Measurements from ENCODE around the gene FRAS1. TPM values are rescaled to one million over a fixed set of nuclear protein-coding genes. Genes with fewer than 3 reads are reported as not detected.

FRAS1 gene
- total RNA-seq, 1 donor from 2014 or later = 24.6 TPM

DNA sequence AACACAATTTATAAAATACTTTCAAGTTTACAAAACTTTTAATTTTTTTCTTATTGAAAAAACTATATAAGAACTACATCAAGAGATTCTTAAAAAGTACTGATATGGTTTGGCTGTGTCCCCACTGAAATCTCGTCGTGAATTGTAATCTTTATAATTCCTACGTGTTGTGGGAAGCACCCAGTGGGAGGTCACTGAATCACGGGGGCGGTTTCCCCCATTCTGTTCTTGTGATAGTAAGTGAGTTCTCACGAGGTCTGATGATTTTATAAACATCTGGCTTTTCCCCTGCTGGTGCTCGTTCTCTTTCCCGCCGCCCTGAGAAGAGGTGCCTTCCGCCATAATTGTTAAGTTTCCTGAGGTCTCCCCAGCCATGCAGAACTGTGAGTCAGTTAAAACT lies 88.5 kb downstream of the FRAS1 start:
- H3K27ac ChIP-seq (ENCODE audit: low read depth, low read length) = no peak overlapping the region
- no peak overlapping the region for H3K4me2 ChIP-seq (ENCODE audit: low read length)
- Mint-ChIP-seq H3K36me3 (ENCODE audit: low read depth, unreplicated experiment) (no peaks in the 10 kb centered on the region), H3K4me1 (ENCODE audit: low read depth, unreplicated experiment) (peaks cover 7% of the 10 kb centered on the region), H3K27me3 (ENCODE audit: low read depth, unreplicated experiment) (no peaks in the 10 kb centered on the region), H3K4me3 (ENCODE audit: unreplicated experiment) (no peak overlapping the region), H3K9me3 (ENCODE audit: unreplicated experiment) (peaks cover 3% of the 10 kb centered on the region), H3K27ac (ENCODE audit: unreplicated experiment) (no peak overlapping the region)
- DNase-seq (ENCODE audit: low read depth) (no peak), FAIRE-seq (no peak)
- no peaks in the 10 kb centered on the region for H3K79me2 ChIP-seq (ENCODE audit: insufficient read depth, low read length)
- no peaks in the 10 kb centered on the region for H3K36me3 ChIP-seq (ENCODE audit: insufficient read depth, low read length)
- H3K9me3 ChIP-seq (ENCODE audit: insufficient read depth, low read depth, low read length) = no peaks in the 10 kb centered on the region
- H3K4me3 ChIP-seq (ENCODE audit: insufficient read depth, low read depth, low read length) = no peak overlapping the region
- TF ChIP-seq EZH2 (IDR thresholded peaks at IDR 0.05; ENCODE audit: insufficient read depth, low read length) = no peak
- TF ChIP-seq, protein P1, sequence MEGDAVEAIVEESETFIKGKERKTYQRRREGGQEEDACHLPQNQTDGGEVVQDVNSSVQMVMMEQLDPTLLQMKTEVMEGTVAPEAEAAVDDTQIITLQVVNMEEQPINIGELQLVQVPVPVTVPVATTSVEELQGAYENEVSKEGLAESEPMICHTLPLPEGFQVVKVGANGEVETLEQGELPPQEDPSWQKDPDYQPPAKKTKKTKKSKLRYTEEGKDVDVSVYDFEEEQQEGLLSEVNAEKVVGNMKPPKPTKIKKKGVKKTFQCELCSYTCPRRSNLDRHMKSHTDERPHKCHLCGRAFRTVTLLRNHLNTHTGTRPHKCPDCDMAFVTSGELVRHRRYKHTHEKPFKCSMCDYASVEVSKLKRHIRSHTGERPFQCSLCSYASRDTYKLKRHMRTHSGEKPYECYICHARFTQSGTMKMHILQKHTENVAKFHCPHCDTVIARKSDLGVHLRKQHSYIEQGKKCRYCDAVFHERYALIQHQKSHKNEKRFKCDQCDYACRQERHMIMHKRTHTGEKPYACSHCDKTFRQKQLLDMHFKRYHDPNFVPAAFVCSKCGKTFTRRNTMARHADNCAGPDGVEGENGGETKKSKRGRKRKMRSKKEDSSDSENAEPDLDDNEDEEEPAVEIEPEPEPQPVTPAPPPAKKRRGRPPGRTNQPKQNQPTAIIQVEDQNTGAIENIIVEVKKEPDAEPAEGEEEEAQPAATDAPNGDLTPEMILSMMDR (IDR thresholded peaks at IDR 0.05; ENCODE audit: insufficient read depth, low read depth, low read length) = no peak
- no peaks in the 10 kb centered on the region for H3K4me1 ChIP-seq (ENCODE audit: insufficient read depth, low read length)
- no peak overlapping the region for H3K9ac ChIP-seq (ENCODE audit: low read length)
- no peaks in the 10 kb centered on the region for H4K20me1 ChIP-seq (ENCODE audit: insufficient read depth, low read length)
- H2AFZ ChIP-seq (ENCODE audit: low read depth, low read length) = no peak overlapping the region
- no peaks in the 10 kb centered on the region for H3K27me3 ChIP-seq (ENCODE audit: insufficient read depth, low read length)

DNA sequence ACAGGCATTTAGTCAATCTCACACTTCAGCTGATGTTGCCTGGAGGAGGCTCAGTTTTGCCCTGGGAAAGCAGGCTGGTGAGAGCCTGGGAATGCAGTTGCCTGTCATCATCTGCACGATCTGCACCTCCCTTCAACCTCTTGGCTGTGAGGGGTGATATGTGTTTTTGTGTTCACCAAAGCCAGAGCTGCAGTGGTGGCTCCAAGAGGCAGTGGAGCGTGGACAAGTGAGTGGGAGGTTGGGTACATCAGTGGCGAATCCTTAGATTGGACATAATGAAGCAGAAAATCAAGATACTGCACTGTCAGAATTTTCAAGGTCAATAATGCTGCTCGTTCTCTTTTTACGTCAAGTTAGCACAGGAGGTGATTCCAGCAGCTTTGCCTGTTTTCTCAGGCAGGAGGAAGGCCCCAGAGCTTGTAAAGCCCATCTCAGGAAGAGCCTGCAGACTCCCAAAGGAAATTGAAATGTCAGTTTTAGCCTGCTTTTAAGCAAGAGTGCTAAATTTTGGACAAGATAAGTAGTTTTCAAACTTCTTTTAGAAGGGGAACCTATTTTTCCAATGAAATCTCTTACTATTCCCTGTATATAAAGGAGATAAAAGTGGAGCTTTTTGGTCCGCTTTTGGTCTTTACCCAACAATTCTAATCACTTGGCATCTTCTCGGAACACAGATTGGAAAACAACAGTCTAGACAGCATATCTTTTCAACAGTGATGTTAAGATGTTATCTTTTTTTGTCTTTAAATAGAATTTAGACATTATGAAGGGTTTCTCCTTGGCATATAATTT lies 92.8 kb downstream of the FRAS1 start:
- no peaks in the 10 kb centered on the region for H4K20me1 ChIP-seq (ENCODE audit: insufficient read depth, low read length)
- H3K4me3 Mint-ChIP-seq (ENCODE audit: unreplicated experiment) = no peak overlapping the region
- no peaks in the 10 kb centered on the region for H3K27me3 ChIP-seq (ENCODE audit: insufficient read depth, low read length)
- no peak overlapping the region for H3K4me2 ChIP-seq (ENCODE audit: low read length)
- FAIRE-seq = no peak
- H3K27ac ChIP-seq (ENCODE audit: low read depth, low read length) = no peak overlapping the region
- no peaks in the 10 kb centered on the region for H3K9me3 ChIP-seq (ENCODE audit: insufficient read depth, low read depth, low read length)
- no peaks in the 10 kb centered on the region for H3K79me2 ChIP-seq (ENCODE audit: insufficient read depth, low read length)
- H3K9ac ChIP-seq (ENCODE audit: low read length) = no peak overlapping the region
- no peaks in the 10 kb centered on the region for H3K36me3 Mint-ChIP-seq (ENCODE audit: low read depth, unreplicated experiment)
- H3K9me3 Mint-ChIP-seq (ENCODE audit: unreplicated experiment) = no peaks in the 10 kb centered on the region
- no peaks in the 10 kb centered on the region for H3K36me3 ChIP-seq (ENCODE audit: insufficient read depth, low read length)
- H3K27me3 Mint-ChIP-seq (ENCODE audit: low read depth, unreplicated experiment) = no peaks in the 10 kb centered on the region
- TF ChIP-seq, protein P1 (IDR thresholded peaks at IDR 0.05; ENCODE audit: insufficient read depth, low read depth, low read length) = no peak
- TF ChIP-seq EZH2 (IDR thresholded peaks at IDR 0.05; ENCODE audit: insufficient read depth, low read length) = no peak
- no peaks in the 10 kb centered on the region for H3K4me1 ChIP-seq (ENCODE audit: insufficient read depth, low read length)
- no peak for DNase-seq (ENCODE audit: low read depth)
- H2AFZ ChIP-seq (ENCODE audit: low read depth, low read length) = no peak overlapping the region
- H3K27ac Mint-ChIP-seq (ENCODE audit: unreplicated experiment) = peak overlapping the region; percentile 4
- H3K4me3 ChIP-seq (ENCODE audit: insufficient read depth, low read depth, low read length) = no peak overlapping the region
- peaks cover 7% of the 10 kb centered on the region for H3K4me1 Mint-ChIP-seq (ENCODE audit: low read depth, unreplicated experiment)

DNA sequence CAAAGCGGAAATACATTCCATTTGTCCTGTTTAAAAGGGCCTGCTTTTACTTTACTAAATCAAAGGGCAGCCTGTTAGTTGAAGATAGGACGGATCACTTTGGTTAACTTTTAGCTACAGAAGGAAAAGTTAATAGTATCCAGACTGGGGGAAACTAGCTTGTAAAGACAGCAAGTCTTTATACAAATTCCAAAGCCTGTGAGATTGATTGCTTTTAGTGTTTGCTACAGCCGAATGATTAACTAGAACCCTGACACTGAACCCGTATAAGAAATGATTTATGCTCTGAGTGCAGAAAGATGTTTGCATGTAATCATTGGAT lies 93.4 kb downstream of the FRAS1 start:
- no peak overlapping the region for H3K4me3 ChIP-seq (ENCODE audit: insufficient read depth, low read depth, low read length)
- no peak for TF ChIP-seq EZH2 (IDR thresholded peaks at IDR 0.05; ENCODE audit: insufficient read depth, low read length)
- TF ChIP-seq, protein P1 (IDR thresholded peaks at IDR 0.05; ENCODE audit: insufficient read depth, low read depth, low read length) = no peak
- H4K20me1 ChIP-seq (ENCODE audit: insufficient read depth, low read length) = no peaks in the 10 kb centered on the region
- H2AFZ ChIP-seq (ENCODE audit: low read depth, low read length) = no peak overlapping the region
- no peaks in the 10 kb centered on the region for H3K27me3 ChIP-seq (ENCODE audit: insufficient read depth, low read length)
- no peaks in the 10 kb centered on the region for H3K36me3 Mint-ChIP-seq (ENCODE audit: low read depth, unreplicated experiment)
- H3K36me3 ChIP-seq (ENCODE audit: insufficient read depth, low read length) = no peaks in the 10 kb centered on the region
- no peak for FAIRE-seq
- DNase-seq (ENCODE audit: low read depth) = no peak
- H3K9me3 ChIP-seq (ENCODE audit: insufficient read depth, low read depth, low read length) = no peaks in the 10 kb centered on the region
- H3K9ac ChIP-seq (ENCODE audit: low read length) = no peak overlapping the region
- peaks cover 2% of the 10 kb centered on the region for H3K4me1 ChIP-seq (ENCODE audit: insufficient read depth, low read length)
- H3K4me3 Mint-ChIP-seq (ENCODE audit: unreplicated experiment) = no peak overlapping the region
- H3K79me2 ChIP-seq (ENCODE audit: insufficient read depth, low read length) = no peaks in the 10 kb centered on the region
- no peaks in the 10 kb centered on the region for H3K9me3 Mint-ChIP-seq (ENCODE audit: unreplicated experiment)
- H3K27ac ChIP-seq (ENCODE audit: low read depth, low read length) = no peak overlapping the region
- no peak overlapping the region for H3K4me2 ChIP-seq (ENCODE audit: low read length)
- H3K27ac Mint-ChIP-seq (ENCODE audit: unreplicated experiment) = no peak overlapping the region
- H3K27me3 Mint-ChIP-seq (ENCODE audit: low read depth, unreplicated experiment) = no peaks in the 10 kb centered on the region
- peaks cover 10% of the 10 kb centered on the region for H3K4me1 Mint-ChIP-seq (ENCODE audit: low read depth, unreplicated experiment)
